ENCODE measurements around the gene RELL1. TPM values are rescaled to one million over a fixed set of nuclear protein-coding genes. Genes with fewer than 3 reads are reported as not detected.

Gene RELL1
- total and polyA plus RNA-seq, 10 of the 15 experiments (the other 5 are each of a cell fraction or from before 2014, with no cell fraction given) = 0.20 to 10.9 (median 3.9) TPM

- DNase-seq (ENCODE audit: low read depth, low spot score) (no peak), ATAC-seq (peak; percentile 79), FAIRE-seq (peak; percentile 38)
- 68% methylated on average over 5 of the region's 5 CpGs for WGBS (ENCODE audit: insufficient coverage, insufficient replicate concordance, low lambda C conversion rate, missing lambda C conversion rate)
- Histone ChIP-seq H3K4me3 (no peak overlapping the region), H3K27ac (ENCODE audit: control insufficient read depth, insufficient read depth) (no peak overlapping the region), H4K20me1 (ENCODE audit: control insufficient read depth, insufficient read depth) (no peaks in the 10 kb centered on the region), H3K36me3 (ENCODE audit: control insufficient read depth in 2 of 2, insufficient read depth in 2 of 2, low read length in 1 of 2) (no peaks in the 10 kb centered on the region), H3K27me3 (replicated peaks in 1 of 2; ENCODE audit: control insufficient read depth in 2 of 2, insufficient read depth in 2 of 2, low read length in 1 of 2) (no peaks in the 10 kb centered on the region), H3K79me2 (ENCODE audit: control insufficient read depth, insufficient read depth, low read length) (no peaks in the 10 kb centered on the region), H2AFZ (ENCODE audit: control insufficient read depth, low read depth, low read length) (no peak overlapping the region), H3K4me1 (ENCODE audit: control insufficient read depth, insufficient read depth, low read length) (no peaks in the 10 kb centered on the region), H3K9ac (ENCODE audit: control insufficient read depth, insufficient read depth, low read length) (no peak overlapping the region), H3K4me2 (ENCODE audit: control insufficient read depth, insufficient read depth) (no peak overlapping the region), H3K9me3 (replicated peaks; ENCODE audit: control insufficient read depth, insufficient read depth, low read length) (no peaks in the 10 kb centered on the region)
- BruUV-seq (replicated peaks) = no TSS peak
- POLR2A ChIA-PET = no interaction called here
- RAD21 ChIA-PET (ENCODE audit: unreplicated experiment) = interaction anchor here (0.9 to 1.1 kb wide), 2 partner anchors 12 to 129 kb away, joined by 3 read pairs; no protein-coding TSS in a partner anchor
- in situ Hi-C loops (cut with MboI) = no loop called here
- SMC1A ChIA-PET (ENCODE audit: uncharacterized antibody, unreplicated experiment) = interaction anchor here (0.9 to 1.1 kb wide), 3 partner anchors 15 to 130 kb away, joined by 3 to 4 read pairs (median 3); no protein-coding TSS in a partner anchor
- CTCF ChIA-PET = interaction anchor here (0.7 to 1.2 kb wide), 5 partner anchors 15 to 285 kb away, joined by 3 to 4 read pairs (median 3); no protein-coding TSS in a partner anchor
- intact Hi-C loops (cut with micrococcal nuclease; ENCODE audit: unreplicated experiment) = no loop called here
- TF ChIP-seq E2F4 (IDR thresholded peaks at IDR 0.05; ENCODE audit: low read depth, low read length) (no peak), ZNF207 (IDR thresholded peaks at IDR 0.05; ENCODE audit: borderline replicate concordance) (no peak), KLF5 (IDR thresholded peaks at IDR 0.05; ENCODE audit: partially characterized antibody) (no peak), KAT2A (conservative IDR thresholded peaks at IDR 0.05; ENCODE audit: control insufficient read depth, low read depth, low read length) (no peak), RUNX3 (IDR thresholded peaks at IDR 0.05; ENCODE audit: low read length) (0 out of 2 replicates have a peak, but pooled peaks have one; percentile 25), SUPT20H (IDR thresholded peaks at IDR 0.05; ENCODE audit: borderline replicate concordance, control insufficient read depth, low read depth, low read length) (no peak), STAT1 (conservative IDR thresholded peaks at IDR 0.05) (no peak), EGR1 (IDR thresholded peaks at IDR 0.05; ENCODE audit: borderline replicate concordance in 1 of 2, low read depth in 2 of 2, low read length in 2 of 2) (no peak), SIN3A (IDR thresholded peaks at IDR 0.05; ENCODE audit: low read depth, low read length) (no peak), NFIC (IDR thresholded peaks at IDR 0.05; ENCODE audit: low read depth, low read length) (0 out of 2 replicates have a peak, but pooled peaks have one; percentile 49), SPI1 (IDR thresholded peaks at IDR 0.05; ENCODE audit: borderline replicate concordance, insufficient read depth, low read depth, low read length) (0 out of 2 replicates have a peak, but pooled peaks have one; percentile 15), NRF1 (conservative IDR thresholded peaks at IDR 0.05; ENCODE audit: low read depth, low read length) (no peak), CEBPB (IDR thresholded peaks at IDR 0.05; ENCODE audit: borderline replicate concordance in 1 of 2, low read depth in 2 of 2, low read length in 2 of 2) (no peak), SMAD5 (IDR thresholded peaks at IDR 0.05; ENCODE audit: low read depth) (no peak), STAT3 (IDR thresholded peaks at IDR 0.05; ENCODE audit: low read depth, low read length) (no peak), ZBED1 (IDR thresholded peaks at IDR 0.05; ENCODE audit: borderline replicate concordance) (no peak), GATAD2B (conservative IDR thresholded peaks at IDR 0.05; ENCODE audit: low read depth) (no peak), BCL11A (IDR thresholded peaks at IDR 0.05; ENCODE audit: low read depth, low read length) (0 out of 2 replicates have a peak, but pooled peaks have one; percentile 19), BHLHE40 (IDR thresholded peaks at IDR 0.05; ENCODE audit: borderline replicate concordance in 1 of 2, low read depth in 2 of 2, low read length in 1 of 2) (no peak), SMC3 (IDR thresholded peaks at IDR 0.05; ENCODE audit: borderline replicate concordance, low read length) (no peak), USF2 (IDR thresholded peaks at IDR 0.05; ENCODE audit: borderline replicate concordance, low read depth, low read length) (no peak)
Observed at GRCh38 chr4:37732526-37733186, 46.5 kb upstream of the RELL1 start.
